ENCODE data around the gene KCTD18. TPM values are rescaled to one million over a fixed set of nuclear protein-coding genes. Genes with fewer than 3 reads are reported as not detected.

KCTD18 gene
- polyA plus RNA-seq, 1 of the 3 experiments (the other 2 are of a cell fraction): 8.0 TPM

GRCh38 chr2:200528228-200528627 is 18.4 kb upstream of the KCTD18 start:
- no peak overlapping the region for H3K4me2 ChIP-seq
- peaks cover 0 to 9% of the 10 kb centered on the region in 2 experiments for H3K36me3 ChIP-seq (replicated peaks in 1 of 2; ENCODE audit: control insufficient read depth in 1 of 2, insufficient read depth in 2 of 2, low read length in 1 of 2)
- TF ChIP-seq EP300 (IDR thresholded peaks at IDR 0.05; ENCODE audit: borderline replicate concordance in 1 of 2, low read depth in 1 of 2, low read length in 1 of 2) (no peak), IRF3 (IDR thresholded peaks at IDR 0.05; ENCODE audit: low read depth, low read length) (no peak), FOXM1 (IDR thresholded peaks at IDR 0.05; ENCODE audit: low read depth) (no peak), CTCF (IDR thresholded peaks at IDR 0.05) (no peak), USF2 (IDR thresholded peaks at IDR 0.05; ENCODE audit: borderline replicate concordance, low read depth, low read length) (no peak), RFX5 (IDR thresholded peaks at IDR 0.05; ENCODE audit: low read length) (no peak)
- peaks cover 68% of the 10 kb centered on the region for H3K79me2 ChIP-seq (ENCODE audit: insufficient read depth)
- ChIA-PET POLR2A (no interaction called here), CTCF (interaction anchor here (1.2 kb wide), 1 partner anchor 185 kb away, joined by 3 read pairs; no protein-coding TSS in a partner anchor)
- WGBS (ENCODE audit: low lambda C conversion rate): 95% methylated on average over 2 of the region's 3 CpGs
- no peak overlapping the region for H3K27ac ChIP-seq (ENCODE audit: low read depth in 2 of 2, low read length in 1 of 2)
- H3K4me1 ChIP-seq (ENCODE audit: control insufficient read depth in 1 of 2, insufficient read depth in 2 of 2, low read depth in 1 of 2, low read length in 1 of 2): peaks cover 11 to 13% of the 10 kb centered on the region in 2 experiments; a peak in 3 of 4 replicates
- H3K4me3 ChIP-seq (ENCODE audit: low read depth in 2 of 2, low read length in 1 of 2): no peak overlapping the region
- no peaks in the 10 kb centered on the region for H3K9me2 ChIP-seq
- H3F3A ChIP-seq (replicated peaks; ENCODE audit: insufficient read depth): no peaks in the 10 kb centered on the region
- H3K9ac ChIP-seq: no peak overlapping the region
- DNase-seq: no peak
- no peaks in the 10 kb centered on the region for H4K20me1 ChIP-seq (ENCODE audit: insufficient read depth)
- H3K27me3 ChIP-seq (ENCODE audit: insufficient read depth): no peaks in the 10 kb centered on the region
- no peaks in the 10 kb centered on the region for H3K9me3 ChIP-seq
- H2AFZ ChIP-seq (ENCODE audit: low read depth): no peak overlapping the region

- H3K9me3 ChIP-seq: no peaks in the 10 kb centered on the region
- no peaks in the 10 kb centered on the region; the same call in 1 of the 2 replicates for H3K27me3 ChIP-seq (ENCODE audit: insufficient read depth)
- H3F3A ChIP-seq (replicated peaks; ENCODE audit: insufficient read depth): no peaks in the 10 kb centered on the region
- H3K36me3 ChIP-seq (replicated peaks in 1 of 2; ENCODE audit: control insufficient read depth in 1 of 2, insufficient read depth in 2 of 2, low read length in 1 of 2): no peaks in the 10 kb centered on the region
- DNase-seq: peak; percentile 96
- peaks cover 11 to 13% of the 10 kb centered on the region in 2 experiments; a peak in 3 of 4 replicates for H3K4me1 ChIP-seq (ENCODE audit: control insufficient read depth in 1 of 2, insufficient read depth in 2 of 2, low read depth in 1 of 2, low read length in 1 of 2)
- H4K20me1 ChIP-seq (ENCODE audit: insufficient read depth): no peaks in the 10 kb centered on the region
- H3K4me2 ChIP-seq: peak within 1 kb of the TSS; percentile 83
- peak within 1 kb of the TSS; percentile 68 for H3K9ac ChIP-seq
- peaks cover 49% of the 10 kb centered on the region for H3K79me2 ChIP-seq (ENCODE audit: insufficient read depth)
- peak within 1 kb of the TSS; percentile 99 for H2AFZ ChIP-seq (ENCODE audit: low read depth)
- H3K9me2 ChIP-seq: no peaks in the 10 kb centered on the region
- ChIA-PET CTCF (interaction anchor here (0.6 to 2.8 kb wide), 7 partner anchors 10 to 176 kb away, joined by 3 to 16 read pairs (median 4); partner anchors contain the start of gene KCTD18), POLR2A (interaction anchor here (0.8 to 1.1 kb wide), 2 partner anchors 149 to 338 kb away, joined by 3 read pairs; partner anchors contain the start of gene CLK1)
- H3K27ac ChIP-seq (ENCODE audit: low read depth in 2 of 2, low read length in 1 of 2): peak within 1 kb of the TSS; percentile 41 to 72
- under 1% methylated on average over 28 of the region's 56 CpGs for WGBS (ENCODE audit: low lambda C conversion rate)
- peak within 1 kb of the TSS; percentile 92 to 96 for H3K4me3 ChIP-seq (ENCODE audit: low read depth in 2 of 2, low read length in 1 of 2)
- TF ChIP-seq GABPA (IDR thresholded peaks at IDR 0.05; ENCODE audit: low read depth) (peak; percentile 93), MAX (IDR thresholded peaks at IDR 0.05; ENCODE audit: low read depth) (peak; percentile 79), PBX3 (IDR thresholded peaks at IDR 0.05) (no peak; the same call in 1 of the 2 replicates), NFIC (IDR thresholded peaks at IDR 0.05; ENCODE audit: borderline replicate concordance) (no peak), MXI1 (IDR thresholded peaks at IDR 0.05; ENCODE audit: low read depth, low read length) (peak; percentile 94), ELF1 (IDR thresholded peaks at IDR 0.05) (peak; percentile 95), EP300 (IDR thresholded peaks at IDR 0.05; ENCODE audit: borderline replicate concordance in 1 of 2, low read depth in 1 of 2, low read length in 1 of 2) (peak in 1 of 2 experiments; percentile 36; a peak in 1 of 4 replicates), REST (IDR thresholded peaks at IDR 0.05; ENCODE audit: low read depth, low read length) (no peak; the same call in 1 of the 2 replicates), EZH2phosphoT487 (IDR thresholded peaks at IDR 0.05; ENCODE audit: borderline replicate concordance, low read depth) (no peak), NRF1 (IDR thresholded peaks at IDR 0.05; ENCODE audit: low read depth, low read length) (no peak), RFX5 (IDR thresholded peaks at IDR 0.05; ENCODE audit: low read length) (0 out of 2 replicates have a peak, but pooled peaks have one; percentile 42)
Measured at GRCh38 chr2:200525882-200526651, 16.2 kb upstream of the KCTD18 start, which contains the start of gene SGO2. Gene SGO2 (plus strand): TSS chr2:200526207. CDS start chr2:200532976, 6,769 bp downstream.

Data from SK-N-SH (cell line).